ENCODE measurements around the gene RPS19BP1. TPM values are rescaled to one million over a fixed set of nuclear protein-coding genes. Genes with fewer than 3 reads are reported as not detected.

Gene RPS19BP1
- total RNA-seq, 1 experiment from 2014 or later, result 85.8 TPM

GRCh38 chr22:39554151-39554550, 21.6 kb upstream of the RPS19BP1 start:
- Mint-ChIP-seq H3K4me1 (ENCODE audit: low read depth, unreplicated experiment) (peaks cover 5% of the 10 kb centered on the region), H3K9me3 (ENCODE audit: unreplicated experiment) (no peaks in the 10 kb centered on the region), H3K36me3 (ENCODE audit: insufficient read depth, unreplicated experiment) (no peaks in the 10 kb centered on the region), H3K27ac (ENCODE audit: unreplicated experiment) (no peak overlapping the region), H3K27me3 (ENCODE audit: insufficient read depth, unreplicated experiment) (peaks cover 26% of the 10 kb centered on the region), H3K4me3 (ENCODE audit: unreplicated experiment) (no peak overlapping the region)
- ChIA-PET POLR2A (no interaction called here), CTCF (no interaction called here)
- intact Hi-C loops (cut with micrococcal nuclease; ENCODE audit: unreplicated experiment), result loop anchor here (10.0 kb wide), 1 partner anchor 171 kb away; no protein-coding TSS in a partner anchor
- Histone ChIP-seq H3K4me3 (ENCODE audit: low read depth, low read length) (no peak overlapping the region), H3K36me3 (ENCODE audit: control insufficient read depth, insufficient read depth, low read length) (no peaks in the 10 kb centered on the region), H3K4me1 (no peaks in the 10 kb centered on the region), H3K9me3 (no peaks in the 10 kb centered on the region), H3K27me3 (replicated peaks; ENCODE audit: control insufficient read depth, insufficient read depth, low read length) (peaks cover 4% of the 10 kb centered on the region; the same call in 1 of the 2 replicates)
- DNase-seq, result no peak
- no peak for TF ChIP-seq CTCF (IDR thresholded peaks at IDR 0.05; ENCODE audit: insufficient read depth in 1 of 2, low read depth in 1 of 2, low read length in 1 of 2, severe bottlenecking in 1 of 2, unreplicated experiment in 1 of 2)
- no TSS peak for BruUV-seq (replicated peaks)

- Mint-ChIP-seq H3K36me3 (ENCODE audit: insufficient read depth, unreplicated experiment) (no peaks in the 10 kb centered on the region), H3K9me3 (ENCODE audit: unreplicated experiment) (no peaks in the 10 kb centered on the region), H3K27ac (ENCODE audit: unreplicated experiment) (no peak overlapping the region), H3K4me3 (ENCODE audit: unreplicated experiment) (no peak overlapping the region), H3K4me1 (ENCODE audit: low read depth, unreplicated experiment) (peaks cover 5% of the 10 kb centered on the region), H3K27me3 (ENCODE audit: insufficient read depth, unreplicated experiment) (peaks cover 26% of the 10 kb centered on the region)
- Histone ChIP-seq H3K4me3 (ENCODE audit: low read depth, low read length) (no peak overlapping the region), H3K27me3 (replicated peaks; ENCODE audit: control insufficient read depth, insufficient read depth, low read length) (peaks cover 4% of the 10 kb centered on the region; the same call in 1 of the 2 replicates), H3K4me1 (no peaks in the 10 kb centered on the region), H3K36me3 (ENCODE audit: control insufficient read depth, insufficient read depth, low read length) (no peaks in the 10 kb centered on the region), H3K9me3 (no peaks in the 10 kb centered on the region)
- no peak for DNase-seq
- no peak for TF ChIP-seq CTCF (IDR thresholded peaks at IDR 0.05; ENCODE audit: insufficient read depth in 1 of 2, low read depth in 1 of 2, low read length in 1 of 2, severe bottlenecking in 1 of 2, unreplicated experiment in 1 of 2)
- ChIA-PET POLR2A (no interaction called here), CTCF (no interaction called here)
- no TSS peak for BruUV-seq (replicated peaks)
- intact Hi-C loops (cut with micrococcal nuclease; ENCODE audit: unreplicated experiment), result loop anchor here (10.0 kb wide), 1 partner anchor 171 kb away; no protein-coding TSS in a partner anchor
Measured at GRCh38 chr22:39553429-39553828, 20.9 kb upstream of the RPS19BP1 start.

GRCh38 chr22:39547587-39547947, 15.0 kb upstream of the RPS19BP1 start:
- Mint-ChIP-seq H3K36me3 (ENCODE audit: insufficient read depth, unreplicated experiment) (no peaks in the 10 kb centered on the region), H3K27me3 (ENCODE audit: insufficient read depth, unreplicated experiment) (peaks cover 25% of the 10 kb centered on the region), H3K9me3 (ENCODE audit: unreplicated experiment) (no peaks in the 10 kb centered on the region), H3K4me3 (ENCODE audit: unreplicated experiment) (no peak overlapping the region), H3K27ac (ENCODE audit: unreplicated experiment) (no peak overlapping the region), H3K4me1 (ENCODE audit: low read depth, unreplicated experiment) (no peaks in the 10 kb centered on the region)
- POLR2A ChIA-PET, result no interaction called here
- H3K4me3 ChIP-seq (ENCODE audit: low read depth, low read length), result no peak overlapping the region
- TF ChIP-seq CTCF (IDR thresholded peaks at IDR 0.05; ENCODE audit: insufficient read depth in 1 of 2, low read depth in 1 of 2, low read length in 1 of 2, severe bottlenecking in 1 of 2, unreplicated experiment in 1 of 2), result no peak
- no peaks in the 10 kb centered on the region for H3K9me3 ChIP-seq
- no peaks in the 10 kb centered on the region for H3K27me3 ChIP-seq (replicated peaks; ENCODE audit: control insufficient read depth, insufficient read depth, low read length)
- no TSS peak for BruUV-seq (replicated peaks)
- no peaks in the 10 kb centered on the region for H3K36me3 ChIP-seq (ENCODE audit: control insufficient read depth, insufficient read depth, low read length)
- intact Hi-C loops (cut with micrococcal nuclease; ENCODE audit: unreplicated experiment), result no loop called here
- no peak for DNase-seq
- H3K4me1 ChIP-seq, result no peaks in the 10 kb centered on the region
- CTCF ChIA-PET, result no interaction called here
